Body of pancreas (tissue), 4 donors: ENCODE measurements around the gene RBBP9. TPM values are rescaled to one million over a fixed set of nuclear protein-coding genes. Genes with fewer than 3 reads are reported as not detected.

ENCODE experiments used
- ATAC-seq: fragments of 150-250 bp; one replicate; pipeline ENCODE4 v1.9.1; 2016
- DNase-seq, 4 donors: peaks; one replicate each; pipeline ENCODE4 v3.0.0-alpha.2; 2019
- H3K27ac ChIP-seq, 4 donors: fragments of 200-600 bp; sonication (generic); 1 replicate in 3 of 4; 2 replicates in 1 of 4; pipeline versions ENCODE4 v1.5.1 to v1.6.1; 2016 to 2019; ENCODE audit warnings: mild to moderate bottlenecking in 1 of 4, mixed read lengths in 1 of 4, moderate library complexity in 1 of 4
- H3K27me3 ChIP-seq, 2 donors: fragments of 200-600 bp; sonication (generic); one replicate each; pipeline ENCODE4 v1.6.0; 2016; ENCODE audit warnings: mild to moderate bottlenecking in 1 of 2
- H3K36me3 ChIP-seq, 2 donors: fragments of 200-600 bp; sonication (generic); replicated peaks in 1 of 2; 2 replicates each; pipeline ENCODE4 v1.5.1; 2016; ENCODE audit warnings: low read depth in 2 of 2; ENCODE audit not compliant: insufficient read depth in 1 of 2
- H3K4me1 ChIP-seq: fragments of 200-600 bp; sonication (generic); one replicate; pipeline ENCODE4 v1.6.0; 2016
- H3K4me3 ChIP-seq, 2 donors: fragments of 200-600 bp; sonication (generic); 1 replicate in 1 of 2; 2 replicates in 1 of 2; pipeline ENCODE4 v1.5.1; 2016 to 2019
- H3K9me3 ChIP-seq, 3 donors: fragments of 200-600 bp; sonication (generic); 1 replicate in 2 of 3; 2 replicates in 1 of 3; pipeline ENCODE4 v1.5.1; 2016
- POLR2A ChIP-seq, 3 donors: fragments of 450-650 bp; IDR thresholded peaks; one replicate each; pipeline ENCODE4 v1.6.1; 2016; ENCODE audit warnings: antibody characterized with exemption in 3 of 3, mild to moderate bottlenecking in 2 of 3
- WGBS, 2 donors: methylation state at CpG; one replicate each; pipeline ENCODE4 v1.1.5; 2017; 5-methylcytosine and 5-hydroxymethylcytosine counted together
- intact Hi-C: fragments of 100-400 bp; cut with DNase I; formaldehyde crosslinking; loops from one replicate; pipeline ENCODE4 v1.15.1; 2023
- total RNA-seq, 2 donors: library from RNA; depleted of rRNA; stranded (reverse); fragments of >200 nt; gene quantifications; one replicate each; pipeline ENCODE4 v1.1.0, GENCODE V29; 2016
- TF ChIP-seq, protein P1 (sequence below), 7 experiments: fragments of 450-650 bp in 4 of 7; fragments of 200-600 bp in 3 of 7; sonication (generic) in 3 of 7; IDR thresholded peaks; one replicate each; pipeline ENCODE4 v1.5.1; 2016 to 2019; ENCODE audit warnings: antibody characterized with exemption in 7 of 7

The RBBP9 gene
- total RNA-seq, 2 donors from 2014 or later = 6.6 to 8.3 TPM

DNA sequence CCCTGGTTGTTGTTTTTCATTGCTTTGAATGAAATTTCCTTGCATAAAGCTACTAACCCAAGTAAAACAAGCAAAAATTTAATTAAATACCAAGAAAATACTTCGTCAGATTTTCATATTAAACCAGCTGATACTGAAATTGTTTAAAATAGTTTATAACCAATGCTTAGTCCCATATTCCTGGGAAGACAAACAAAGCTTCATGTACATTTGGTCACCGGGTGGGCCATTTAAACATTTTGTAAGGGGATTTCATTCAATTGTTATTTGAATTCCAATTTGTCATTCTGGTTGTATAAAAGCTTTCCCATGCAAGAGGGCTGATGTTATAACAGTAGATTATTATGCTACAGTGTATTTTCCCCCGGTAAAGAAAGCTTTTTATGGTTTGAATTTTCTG, 578 bp upstream of the RBBP9 start:
- peak overlapping the region in 2 of 4 donors; percentile 19 to 62 for H3K27ac ChIP-seq
- no peak for ATAC-seq
- H3K4me1 ChIP-seq = peaks cover 13% of the 10 kb centered on the region
- intact Hi-C loops = no loop called here
- no peak for DNase-seq
- 89% methylated on average over 3 of the region's 3 CpGs for WGBS, 2 donors
- H3K27me3 ChIP-seq = no peaks in the 10 kb centered on the region
- no peaks in the 10 kb centered on the region for H3K9me3 ChIP-seq
- H3K4me3 ChIP-seq = no peak overlapping the region
- TF ChIP-seq, protein P1, sequence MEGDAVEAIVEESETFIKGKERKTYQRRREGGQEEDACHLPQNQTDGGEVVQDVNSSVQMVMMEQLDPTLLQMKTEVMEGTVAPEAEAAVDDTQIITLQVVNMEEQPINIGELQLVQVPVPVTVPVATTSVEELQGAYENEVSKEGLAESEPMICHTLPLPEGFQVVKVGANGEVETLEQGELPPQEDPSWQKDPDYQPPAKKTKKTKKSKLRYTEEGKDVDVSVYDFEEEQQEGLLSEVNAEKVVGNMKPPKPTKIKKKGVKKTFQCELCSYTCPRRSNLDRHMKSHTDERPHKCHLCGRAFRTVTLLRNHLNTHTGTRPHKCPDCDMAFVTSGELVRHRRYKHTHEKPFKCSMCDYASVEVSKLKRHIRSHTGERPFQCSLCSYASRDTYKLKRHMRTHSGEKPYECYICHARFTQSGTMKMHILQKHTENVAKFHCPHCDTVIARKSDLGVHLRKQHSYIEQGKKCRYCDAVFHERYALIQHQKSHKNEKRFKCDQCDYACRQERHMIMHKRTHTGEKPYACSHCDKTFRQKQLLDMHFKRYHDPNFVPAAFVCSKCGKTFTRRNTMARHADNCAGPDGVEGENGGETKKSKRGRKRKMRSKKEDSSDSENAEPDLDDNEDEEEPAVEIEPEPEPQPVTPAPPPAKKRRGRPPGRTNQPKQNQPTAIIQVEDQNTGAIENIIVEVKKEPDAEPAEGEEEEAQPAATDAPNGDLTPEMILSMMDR (IDR thresholded peaks at IDR 0.05) = no peak
- no peak for TF ChIP-seq POLR2A (IDR thresholded peaks at IDR 0.05)
- peaks cover 0 to 3% of the 10 kb centered on the region in 2 donors for H3K36me3 ChIP-seq

DNA sequence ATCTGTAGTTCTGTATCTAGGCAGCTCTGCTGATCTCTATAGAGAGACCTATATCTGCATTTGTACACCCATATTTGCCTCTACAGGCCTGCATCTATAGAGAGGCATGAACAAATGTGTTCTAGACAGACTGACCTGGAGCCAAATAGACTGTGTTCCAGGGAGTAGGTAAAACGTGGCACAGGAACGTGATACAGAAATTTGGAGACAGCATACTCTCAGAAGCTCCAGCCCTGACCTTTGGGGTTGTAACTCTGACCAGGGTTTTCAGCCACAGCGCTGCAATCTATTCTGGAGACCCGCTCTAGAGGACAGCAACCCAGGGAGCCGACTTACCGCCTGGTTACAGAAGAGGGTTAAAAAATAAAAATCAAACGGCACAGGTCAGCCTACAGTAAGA, 983 bp downstream of the RBBP9 start:
- no peaks in the 10 kb centered on the region for H3K27me3 ChIP-seq
- DNase-seq (no peak), ATAC-seq (no peak)
- H3K4me1 ChIP-seq = peaks cover 13% of the 10 kb centered on the region
- H3K27ac ChIP-seq = no peak overlapping the region
- TF ChIP-seq, protein P1 (IDR thresholded peaks at IDR 0.05) = no peak
- TF ChIP-seq POLR2A (IDR thresholded peaks at IDR 0.05) = no peak
- peaks cover 0 to 3% of the 10 kb centered on the region in 2 donors for H3K36me3 ChIP-seq
- no peaks in the 10 kb centered on the region for H3K9me3 ChIP-seq
- H3K4me3 ChIP-seq = no peak overlapping the region
- WGBS, 2 donors = 12 to 18% methylated on average over 7 of the region's 7 CpGs
- intact Hi-C loops = no loop called here

DNA sequence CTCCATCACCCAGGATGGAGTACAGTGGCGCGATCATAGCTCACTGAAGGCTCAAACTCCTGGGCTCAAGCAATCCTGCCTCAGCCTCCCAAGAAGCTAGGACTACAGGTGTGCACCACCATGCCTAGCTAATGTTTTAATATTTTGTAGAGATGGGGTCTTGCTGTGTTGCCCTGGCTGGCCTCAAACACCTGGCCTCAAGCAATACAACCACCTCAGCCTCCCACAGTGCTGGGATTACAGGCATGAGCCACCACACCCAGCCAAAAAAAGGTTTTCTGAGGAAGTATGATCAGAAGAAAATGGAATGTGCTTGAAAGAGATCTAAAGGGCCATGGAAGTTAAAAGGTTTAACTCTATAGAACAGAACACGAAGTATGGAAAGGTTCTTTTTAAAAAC, 8.7 kb downstream of the RBBP9 start:
- intact Hi-C loops = no loop called here
- H3K36me3 ChIP-seq = peaks cover 0 to 11% of the 10 kb centered on the region in 2 donors
- no peak overlapping the region for H3K27ac ChIP-seq
- H3K9me3 ChIP-seq = no peaks in the 10 kb centered on the region
- DNase-seq (no peak), ATAC-seq (no peak)
- whole genome bisulfite sequencing, 2 donors = 86 to 93% methylated on average over 3 of the region's 3 CpGs
- H3K4me1 ChIP-seq = no peaks in the 10 kb centered on the region
- no peak overlapping the region for H3K4me3 ChIP-seq
- H3K27me3 ChIP-seq = no peaks in the 10 kb centered on the region
- TF ChIP-seq, protein P1 (IDR thresholded peaks at IDR 0.05) = no peak
- no peak for TF ChIP-seq POLR2A (IDR thresholded peaks at IDR 0.05)

DNA sequence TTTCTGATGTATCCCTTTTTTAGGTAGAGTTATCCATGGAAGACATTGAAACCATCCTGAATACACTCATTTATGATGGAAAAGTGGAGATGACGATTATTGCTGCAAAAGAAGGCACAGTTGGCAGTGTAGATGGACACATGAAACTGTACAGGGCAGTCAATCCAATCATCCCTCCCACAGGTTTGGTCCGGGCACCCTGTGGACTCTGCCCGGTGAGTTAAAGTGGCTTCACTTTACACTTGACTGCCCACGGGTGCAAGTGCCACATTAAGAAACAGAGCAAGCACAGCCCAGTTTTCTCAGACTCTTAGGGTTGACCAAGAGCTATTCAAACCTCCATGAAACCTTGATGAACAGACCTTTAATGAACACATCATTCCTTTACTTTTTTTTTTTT, 15.4 kb downstream of the RBBP9 start:
- TF ChIP-seq, protein P1 (IDR thresholded peaks at IDR 0.05) = no peak
- no peak for TF ChIP-seq POLR2A (IDR thresholded peaks at IDR 0.05)
- no peak overlapping the region for H3K4me3 ChIP-seq
- H3K27me3 ChIP-seq = no peaks in the 10 kb centered on the region
- DNase-seq (no peak), ATAC-seq (no peak)
- H3K27ac ChIP-seq = no peak overlapping the region
- H3K9me3 ChIP-seq = no peaks in the 10 kb centered on the region
- H3K36me3 ChIP-seq = peaks cover 0 to 16% of the 10 kb centered on the region in 2 donors
- peaks cover 9% of the 10 kb centered on the region for H3K4me1 ChIP-seq
- intact Hi-C loops = no loop called here
- WGBS, 2 donors = 83 to 90% methylated on average over 4 of the region's 4 CpGs

DNA sequence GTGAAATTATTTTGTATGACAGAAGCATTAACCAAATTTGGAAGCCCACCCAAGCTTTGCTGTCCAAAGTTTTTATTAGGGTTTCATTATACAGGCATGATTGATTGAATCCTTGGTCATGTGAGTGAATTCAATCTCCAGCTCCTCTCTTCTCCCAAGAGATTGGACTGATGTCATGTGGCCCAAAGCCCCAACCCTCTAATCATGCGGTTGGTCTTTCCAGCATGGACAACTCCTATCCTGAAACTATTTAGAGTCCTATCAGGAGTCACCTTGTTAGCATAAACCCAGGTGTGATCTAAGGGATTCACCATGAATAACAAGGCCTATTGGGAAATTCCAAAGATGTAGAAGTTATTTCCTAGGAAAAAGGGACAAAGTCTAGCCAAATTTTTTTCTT, 19.2 kb downstream of the RBBP9 start:
- intact Hi-C loops = no loop called here
- WGBS, 2 donors = 50 to 61% methylated on average over 1 of the region's 1 CpG
- Histone ChIP-seq H3K4me1 (peaks cover 9% of the 10 kb centered on the region), H3K27ac (no peak overlapping the region), H3K9me3 (no peaks in the 10 kb centered on the region), H3K27me3 (no peaks in the 10 kb centered on the region), H3K36me3 (peaks cover 0 to 24% of the 10 kb centered on the region in 2 donors), H3K4me3 (no peak overlapping the region)
- DNase-seq = no peak
- TF ChIP-seq, protein P1 (IDR thresholded peaks at IDR 0.05) = no peak
- TF ChIP-seq POLR2A (IDR thresholded peaks at IDR 0.05) = no peak
- no peak for ATAC-seq
